ENCODE data around the gene JADE1.

Gene JADE1

GRCh38 chr4:128877934-128878333, 68.4 kb downstream of the JADE1 start:
- H4K20me1 ChIP-seq (ENCODE audit: insufficient read depth) = no peaks in the 10 kb centered on the region
- H3K79me2 ChIP-seq (ENCODE audit: insufficient read depth, low read depth) = no peaks in the 10 kb centered on the region
- H3K4me2 ChIP-seq = no peak overlapping the region
- H3K4me1 ChIP-seq (ENCODE audit: low read depth, poor library complexity, severe bottlenecking) = no peaks in the 10 kb centered on the region
- no peak overlapping the region for H3K9ac ChIP-seq
- no peak for TF ChIP-seq CTCF (conservative IDR thresholded peaks at IDR 0.05; ENCODE audit: low read depth, low read length)
- H3K27ac ChIP-seq = no peak overlapping the region
- H2AFZ ChIP-seq (ENCODE audit: low read depth) = no peak overlapping the region
- peaks cover 5% of the 10 kb centered on the region; the same call in 1 of the 2 replicates for H3K36me3 ChIP-seq (ENCODE audit: insufficient read depth)
- no peaks in the 10 kb centered on the region for H3K27me3 ChIP-seq (ENCODE audit: insufficient read depth, low read depth)
- no peak overlapping the region for H3K4me3 ChIP-seq (IDR thresholded peaks at IDR 0.05; ENCODE audit: insufficient read depth, low read depth, low read length)

DNA sequence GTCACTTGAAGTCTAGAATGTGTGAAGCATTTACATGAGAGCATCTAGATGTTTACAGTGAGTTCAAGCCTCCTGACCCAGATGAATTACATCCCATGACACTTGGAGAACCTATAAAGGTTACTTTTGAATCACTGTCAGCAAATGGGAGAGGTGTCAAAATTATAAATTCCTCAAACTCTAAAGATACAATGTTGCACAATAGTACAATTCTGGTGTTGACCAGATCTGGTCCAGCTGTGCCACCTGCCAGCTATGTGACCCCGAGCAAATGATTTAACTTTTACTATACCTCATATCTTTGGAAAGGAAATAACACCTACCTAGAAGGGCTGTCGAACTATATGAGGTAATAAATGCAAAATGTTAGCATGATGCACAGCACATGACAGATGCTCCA, 69.8 kb downstream of the JADE1 start:
- no peaks in the 10 kb centered on the region for H4K20me1 ChIP-seq (ENCODE audit: insufficient read depth)

GRCh38 chr4:128879971-128880370, 70.5 kb downstream of the JADE1 start:
- no peaks in the 10 kb centered on the region for H4K20me1 ChIP-seq (ENCODE audit: insufficient read depth)
- H2AFZ ChIP-seq (ENCODE audit: low read depth) = no peak overlapping the region
- H3K79me2 ChIP-seq (ENCODE audit: insufficient read depth, low read depth) = no peaks in the 10 kb centered on the region
- H3K4me2 ChIP-seq = no peak overlapping the region
- no peaks in the 10 kb centered on the region for H3K36me3 ChIP-seq (ENCODE audit: insufficient read depth)
- no peak for TF ChIP-seq CTCF (conservative IDR thresholded peaks at IDR 0.05; ENCODE audit: low read depth, low read length)
- H3K4me3 ChIP-seq (IDR thresholded peaks at IDR 0.05; ENCODE audit: insufficient read depth, low read depth, low read length) = no peak overlapping the region
- H3K4me1 ChIP-seq (ENCODE audit: low read depth, poor library complexity, severe bottlenecking) = no peaks in the 10 kb centered on the region
- no peaks in the 10 kb centered on the region for H3K27me3 ChIP-seq (ENCODE audit: insufficient read depth, low read depth)
- no peak overlapping the region for H3K9ac ChIP-seq
- no peak overlapping the region for H3K27ac ChIP-seq

More for the DNA sequence above, 69.8 kb downstream of the JADE1 start:
- Histone ChIP-seq H3K79me2 (ENCODE audit: insufficient read depth, low read depth) (no peaks in the 10 kb centered on the region), H3K27ac (no peak overlapping the region), H3K4me3 (IDR thresholded peaks at IDR 0.05; ENCODE audit: insufficient read depth, low read depth, low read length) (no peak overlapping the region), H3K36me3 (ENCODE audit: insufficient read depth) (peaks cover 5% of the 10 kb centered on the region; the same call in 1 of the 2 replicates), H3K4me2 (no peak overlapping the region), H3K27me3 (ENCODE audit: insufficient read depth, low read depth) (no peaks in the 10 kb centered on the region), H3K4me1 (ENCODE audit: low read depth, poor library complexity, severe bottlenecking) (no peaks in the 10 kb centered on the region), H3K9ac (no peak overlapping the region), H2AFZ (ENCODE audit: low read depth) (no peak overlapping the region)
- TF ChIP-seq CTCF (conservative IDR thresholded peaks at IDR 0.05; ENCODE audit: low read depth, low read length) = no peak

DNA sequence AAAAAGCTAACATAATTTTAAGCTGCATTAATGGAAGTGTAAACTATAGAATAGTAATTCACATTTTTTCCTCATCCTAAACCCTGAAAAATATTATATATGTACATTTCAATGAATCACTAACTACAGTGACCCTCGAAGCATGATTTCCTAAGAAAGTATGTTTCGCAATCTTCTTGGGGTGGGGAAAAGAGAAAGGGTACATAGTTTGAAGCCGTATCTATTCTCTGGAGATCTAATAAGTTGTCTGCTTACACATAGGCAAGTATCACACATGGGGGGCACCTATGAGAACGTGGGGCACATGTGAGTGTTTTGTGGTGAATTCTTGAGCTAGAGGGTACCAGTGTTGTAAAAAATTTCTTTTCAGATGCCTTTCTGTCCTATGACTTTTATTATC, 71.2 kb downstream of the JADE1 start:
- Histone ChIP-seq H3K4me2 (no peak overlapping the region), H3K9ac (no peak overlapping the region), H4K20me1 (ENCODE audit: insufficient read depth) (no peaks in the 10 kb centered on the region), H3K27me3 (ENCODE audit: insufficient read depth, low read depth) (no peaks in the 10 kb centered on the region), H3K4me3 (IDR thresholded peaks at IDR 0.05; ENCODE audit: insufficient read depth, low read depth, low read length) (no peak overlapping the region), H3K36me3 (ENCODE audit: insufficient read depth) (no peaks in the 10 kb centered on the region), H3K27ac (no peak overlapping the region), H3K4me1 (ENCODE audit: low read depth, poor library complexity, severe bottlenecking) (no peaks in the 10 kb centered on the region), H2AFZ (ENCODE audit: low read depth) (no peak overlapping the region), H3K79me2 (ENCODE audit: insufficient read depth, low read depth) (no peaks in the 10 kb centered on the region)
- TF ChIP-seq CTCF (conservative IDR thresholded peaks at IDR 0.05; ENCODE audit: low read depth, low read length) = no peak
